K562 (cell line): ENCODE measurements around the gene NTN1. TPM values are rescaled to one million over a fixed set of nuclear protein-coding genes. Genes with fewer than 3 reads are reported as not detected.

Source experiments
- ATAC-seq: fragments of 200-7000 bp; cut with Tn5 transposase; 3 replicates; pipeline ENCODE4 v1.9.1; 2020; ENCODE audit warnings: moderate library complexity
- BruUV-seq: library from RNA; stranded (reverse); fragments of 400-500 nt; replicated peaks from 2 replicates; lab custom pipeline; 2021; lab: Mats Ljungman, UMichigan
- CTCF ChIA-PET: fragments of 300-600 bp; formaldehyde crosslinking; extraction: SDS; loops from one replicate; lab custom pipeline; 2021; ENCODE audit warnings: low intra/inter-chr PET ratio; lab: Yijun Ruan, JAX
- POLR2A ChIA-PET: fragments of 300-600, 350-650 bp; sonication (Branson Sonifier 250); formaldehyde crosslinking; extraction: SDS; loops from one replicate; lab custom pipeline; 2021; ENCODE audit warnings: antibody characterized with exemption, inconsistent platforms; lab: Yijun Ruan, JAX
- DNase-seq, 4 experiments: peaks; one replicate each; pipeline versions ENCODE4 v3.0.0 to v3.0.0-alpha.2; 2011 to 2018; ENCODE audit warnings: low spot score in 3 of 4, mixed read lengths in 3 of 4; ENCODE audit errors: extremely low read depth in 1 of 4
- FAIRE-seq: peaks from 2 replicates; lab custom pipeline; 2011; peaks lifted over from hg19 to GRCh38; lab: Jason Lieb, UNC
- H2AFZ ChIP-seq: 2 replicates; pipeline ENCODE4 v1.6.0; 2011; ENCODE audit warnings: low read depth, low read length, control low read depth, inconsistent platforms
- H3K27ac ChIP-seq: fragments of 200-600 bp; 3 replicates; pipeline ENCODE4 v1.8.0; 2011; ENCODE audit warnings: low read depth, mild to moderate bottlenecking, control low read depth, inconsistent platforms, low read length, moderate library complexity, mixed read lengths; ENCODE audit errors: extremely low read depth
- H3K27me3 ChIP-seq, 2 experiments: fragments of 300-600 bp in 1 of 2; 2 replicates in 1 of 2; 3 replicates in 1 of 2; pipeline versions ENCODE4 v1.6.0 to v1.8.0; 2011; ENCODE audit warnings: inconsistent platforms in 2 of 2, low read length in 2 of 2, mild to moderate bottlenecking in 1 of 2, mixed read lengths in 1 of 2, moderate library complexity in 1 of 2; ENCODE audit not compliant: control insufficient read depth in 2 of 2, insufficient read depth in 2 of 2
- H3K36me3 ChIP-seq: fragments of 300-600 bp; 3 replicates; pipeline ENCODE4 v1.8.0; 2011; ENCODE audit warnings: mild to moderate bottlenecking, low read length, inconsistent platforms; ENCODE audit not compliant: control insufficient read depth, insufficient read depth
- H3K4me1 ChIP-seq, 2 experiments: fragments of 200-600 bp in 1 of 2; replicated peaks in 1 of 2; 2 replicates in 1 of 2; 3 replicates in 1 of 2; pipeline versions ENCODE4 v1.5.1 to v1.8.0; 2011; ENCODE audit warnings: inconsistent platforms in 2 of 2, low read length in 2 of 2, mild to moderate bottlenecking in 1 of 2, mixed read lengths in 1 of 2, moderate library complexity in 1 of 2; ENCODE audit not compliant: control insufficient read depth in 2 of 2, insufficient read depth in 2 of 2
- H3K4me2 ChIP-seq: 2 replicates; pipeline ENCODE4 v1.6.1; 2011; ENCODE audit warnings: low read length, control low read depth, inconsistent platforms, mixed read lengths; ENCODE audit not compliant: insufficient read depth
- H3K4me3 ChIP-seq: fragments of 200-600 bp; sonication (generic), shearing (Covaris generic); 2 replicates; pipeline ENCODE4 v1.5.1; 2016; ENCODE audit warnings: control low read depth, inconsistent platforms
- H3K79me2 ChIP-seq: fragments of 200-600 bp; 3 replicates; pipeline ENCODE4 v1.8.0; 2011; ENCODE audit warnings: low read length, inconsistent platforms; ENCODE audit not compliant: control insufficient read depth, insufficient read depth
- H3K9ac ChIP-seq, 2 experiments: 2 replicates each; pipeline versions ENCODE4 v1.6.0 to v1.6.1; 2011; ENCODE audit warnings: low read depth in 2 of 2, low read length in 2 of 2, control low read depth in 1 of 2, inconsistent platforms in 1 of 2, mild to moderate bottlenecking in 1 of 2, mixed read lengths in 1 of 2; ENCODE audit not compliant: insufficient read depth in 1 of 2
- H3K9me1 ChIP-seq: one replicate; pipeline ENCODE4 v1.6.0; 2011; ENCODE audit warnings: inconsistent platforms, mild to moderate bottlenecking, low read length, moderate library complexity; ENCODE audit not compliant: control insufficient read depth, insufficient read depth
- H3K9me3 ChIP-seq: replicated peaks from 2 replicates; pipeline ENCODE4 v1.5.1; 2011; ENCODE audit warnings: low read depth, low read length, inconsistent platforms; ENCODE audit not compliant: control insufficient read depth, insufficient read depth
- H4K20me1 ChIP-seq: replicated peaks from 2 replicates; pipeline ENCODE4 v1.6.1; 2011; ENCODE audit warnings: low read length, inconsistent platforms, mixed read lengths; ENCODE audit not compliant: control insufficient read depth, insufficient read depth
- BACH1 ChIP-seq: fragments of 200-800 bp; sonication (Bioruptor generic); IDR thresholded peaks from 2 replicates; pipeline ENCODE4 v1.6.1; 2016; ENCODE audit warnings: missing genetic modification characterization, missing compliant biosample characterization
- FOS ChIP-seq: IDR thresholded peaks from 3 replicates; pipeline ENCODE4 v1.6.1; 2011; ENCODE audit not compliant: insufficient read length; ENCODE audit errors: extremely low read depth
- GABPB2 ChIP-seq: fragments of 250-450 bp; sonication (Bioruptor Pico); conservative IDR thresholded peaks from 2 replicates; pipeline ENCODE4 v1.5.1; 2021; ENCODE audit warnings: mild to moderate bottlenecking
- GATAD2B ChIP-seq: fragments of 450-650 bp; IDR thresholded peaks from 2 replicates; pipeline ENCODE4 v1.6.1; 2017; ENCODE audit warnings: mild to moderate bottlenecking, borderline replicate concordance
- HMG20A ChIP-seq: fragments of 450-650 bp; formaldehyde crosslinking; conservative IDR thresholded peaks from 2 replicates; pipeline ENCODE4 v1.4.0; 2020; ENCODE audit warnings: mild to moderate bottlenecking, mixed read lengths
- MCM5 ChIP-seq: fragments of 450-650 bp; IDR thresholded peaks from 2 replicates; pipeline ENCODE4 v1.6.1; 2016; ENCODE audit warnings: low read depth
- NELFE ChIP-seq: IDR thresholded peaks from 2 replicates; pipeline ENCODE4 v1.6.1; 2011; ENCODE audit warnings: mild to moderate bottlenecking; ENCODE audit not compliant: insufficient read depth, insufficient read length
- NFIX ChIP-seq: fragments of 250-450 bp; sonication (Bioruptor Pico); IDR thresholded peaks from 2 replicates; pipeline ENCODE4 v1.4.0; 2020; ENCODE audit warnings: low read depth, mild to moderate bottlenecking, moderate library complexity
- PTRF ChIP-seq: fragments of 450-650 bp; IDR thresholded peaks from 2 replicates; pipeline ENCODE4 v1.6.1; 2016; ENCODE audit warnings: mild to moderate bottlenecking, missing genetic modification characterization, missing compliant biosample characterization
- SIRT6 ChIP-seq: IDR thresholded peaks from one replicate; pipeline ENCODE4 v1.6.1; 2012; ENCODE audit warnings: low read depth, mild to moderate bottlenecking, control low read depth, inconsistent platforms, low read length, moderate library complexity
- SMAD3 ChIP-seq: fragments of 450-650 bp; formaldehyde crosslinking; conservative IDR thresholded peaks from 2 replicates; pipeline ENCODE4 v1.4.0; 2020; ENCODE audit warnings: mild to moderate bottlenecking
- STAG1 ChIP-seq: sonication (generic); formaldehyde crosslinking; IDR thresholded peaks from 2 replicates; pipeline ENCODE4 v1.5.0; 2020; ENCODE audit warnings: missing genetic modification reagents, borderline replicate concordance
- TRIM24 ChIP-seq, 2 experiments: fragments of 450-650 bp; IDR thresholded peaks; 2 replicates each; pipeline ENCODE4 v1.6.1; 2016
- YY1 ChIP-seq, 3 experiments: IDR thresholded peaks; 2 replicates each; pipeline ENCODE4 v1.6.1; 2011; ENCODE audit warnings: low read length in 2 of 3, mild to moderate bottlenecking in 2 of 3, moderate library complexity in 2 of 3, borderline replicate concordance in 1 of 3, control low read depth in 1 of 3, low read depth in 1 of 3; ENCODE audit not compliant: insufficient read depth in 3 of 3, insufficient replicate concordance in 2 of 3, control insufficient read depth in 1 of 3, insufficient read length in 1 of 3; ENCODE audit errors: extremely low read depth in 1 of 3
- ZBTB8A ChIP-seq: fragments of 450-650 bp; IDR thresholded peaks from 2 replicates; pipeline ENCODE4 v1.6.1; 2018; ENCODE audit warnings: mild to moderate bottlenecking, moderate library complexity; ENCODE audit not compliant: partially characterized antibody
- ZNF41 ChIP-seq: fragments of 250-450 bp; sonication (Bioruptor Pico); conservative IDR thresholded peaks from 2 replicates; pipeline ENCODE4 v1.4.0; 2020; ENCODE audit warnings: mild to moderate bottlenecking
- ZSCAN32 ChIP-seq: fragments of 450-650 bp; formaldehyde crosslinking; IDR thresholded peaks from 2 replicates; pipeline ENCODE4 v1.4.0; 2020; ENCODE audit warnings: mild to moderate bottlenecking, moderate library complexity
- WGBS: fragments of 100-300 bp; shearing (Covaris generic); methylation state at CpG from one replicate; pipeline ENCODE4 v1.1.6; 2016; ENCODE audit warnings: low coverage, mixed read lengths; ENCODE audit not compliant: insufficient coverage; ENCODE audit errors: missing lambda C conversion rate; 5-methylcytosine and 5-hydroxymethylcytosine counted together
- in situ Hi-C: fragments of 300-500 bp; cut with MboI; formaldehyde crosslinking; loops from 4 replicates; pipeline ENCODE4 v1.15.0; 2018; ENCODE audit warnings: inconsistent platforms, mixed read lengths
- intact Hi-C: fragments of 100-400 bp; cut with micrococcal nuclease; formaldehyde crosslinking; loops from 2 replicates; pipeline ENCODE4 v1.14.2; 2022
- polyA plus RNA-seq, 8 experiments: library from polyadenylated mRNA; depleted of rRNA in 4 of 8; stranded (reverse) in 5 of 8; unstranded in 3 of 8; fragments of >200 nt; fragmentation: Nextera tagmentation in 2 of 8; fragmentation: Illumina TruSeq in 1 of 8; extraction: Ambion mirVana in 2 of 8; extraction: Trizol in 1 of 8; gene quantifications; 2 replicates each; pipeline versions ENCODE4 v1.2.1 to v1.2.3, GENCODE V29; 2011 to 2014; ENCODE audit warnings: inconsistent platforms in 1 of 8, missing spikeins in 1 of 8
- total RNA-seq, 7 experiments: library from RNA; depleted of rRNA in 6 of 7; stranded (reverse); fragments of >200 nt in 6 of 7; fragmentation: Illumina TruSeq in 2 of 7; extraction: Trizol in 2 of 7; gene quantifications; 2 replicates each; pipeline versions ENCODE4 v1.2.1 to v1.2.3, GENCODE V29; 2011 to 2021; ENCODE audit warnings: low replicate concordance in 1 of 7
- TF ChIP-seq, protein P1 (sequence below): fragments of 200-400 bp; formaldehyde crosslinking; IDR thresholded peaks from 2 replicates; pipeline ENCODE4 v1.6.1; 2017; ENCODE audit warnings: mild to moderate bottlenecking, low read depth, low read length, moderate library complexity

NTN1 gene
- total and polyA plus RNA-seq, 9 of the 15 experiments (the other 6 are each of a cell fraction or from before 2014, with no cell fraction given), result 0.02 TPM; not detected in 8

DNA sequence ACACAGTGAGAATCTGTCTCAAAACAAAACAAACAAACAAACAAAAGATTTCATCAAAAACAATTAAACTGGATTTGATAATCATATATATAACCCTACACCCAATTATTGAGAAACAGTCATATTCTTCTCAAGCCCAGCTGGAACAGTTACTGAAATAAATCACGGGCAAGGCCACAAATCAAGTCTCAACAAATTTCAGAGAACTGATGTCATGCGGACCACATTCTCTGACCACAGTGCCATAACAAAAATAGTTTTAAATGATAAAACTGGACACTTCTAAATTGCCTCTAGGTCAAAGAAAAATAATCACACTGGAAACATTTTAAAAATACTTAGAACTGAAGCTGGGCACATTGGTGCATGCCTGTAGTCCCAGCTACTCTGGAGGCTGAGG is 39.9 kb upstream of the NTN1 start:
- H4K20me1 ChIP-seq, result no peaks in the 10 kb centered on the region
- H3K9ac ChIP-seq, result no peak overlapping the region
- no peak overlapping the region for H3K4me3 ChIP-seq
- FAIRE-seq, result no peak
- no peak for DNase-seq
- H3K36me3 ChIP-seq, result no peaks in the 10 kb centered on the region
- H2AFZ ChIP-seq, result no peak overlapping the region
- in situ Hi-C loops, result loop anchor here (25.0 kb wide), 2 partner anchors 556 to 919 kb away; no protein-coding TSS in a partner anchor
- BruUV-seq, result no TSS peak
- no peaks in the 10 kb centered on the region for H3K9me3 ChIP-seq
- no peaks in the 10 kb centered on the region for H3K4me1 ChIP-seq
- H3K9me1 ChIP-seq, result no peaks in the 10 kb centered on the region
- WGBS, result 4% methylated on average over 2 of the region's 2 CpGs
- ATAC-seq, result no peak
- TF ChIP-seq BACH1 (tag), result no peak
- no peak for TF ChIP-seq MCM5
- no peak for TF ChIP-seq SIRT6
- no peak for TF ChIP-seq ZBTB8A
- TF ChIP-seq STAG1, result no peak
- no peak for TF ChIP-seq YY1 (IDR thresholded peaks at IDR 0.05; ENCODE audit: borderline replicate concordance in 1 of 3, control insufficient read depth in 1 of 3, extremely low read depth in 1 of 3, insufficient read depth in 3 of 3, insufficient read length in 1 of 3, insufficient replicate concordance in 2 of 3, low read depth in 1 of 3, low read length in 2 of 3)
- TF ChIP-seq HMG20A (CRISPR knock-in tag), result no peak
- TF ChIP-seq NFIX (CRISPR knock-in tag), result no peak
- no peak for TF ChIP-seq GABPB2 (CRISPR knock-in tag)
- no peak for TF ChIP-seq GATAD2B
- TF ChIP-seq PTRF, result no peak
- TF ChIP-seq, protein P1, sequence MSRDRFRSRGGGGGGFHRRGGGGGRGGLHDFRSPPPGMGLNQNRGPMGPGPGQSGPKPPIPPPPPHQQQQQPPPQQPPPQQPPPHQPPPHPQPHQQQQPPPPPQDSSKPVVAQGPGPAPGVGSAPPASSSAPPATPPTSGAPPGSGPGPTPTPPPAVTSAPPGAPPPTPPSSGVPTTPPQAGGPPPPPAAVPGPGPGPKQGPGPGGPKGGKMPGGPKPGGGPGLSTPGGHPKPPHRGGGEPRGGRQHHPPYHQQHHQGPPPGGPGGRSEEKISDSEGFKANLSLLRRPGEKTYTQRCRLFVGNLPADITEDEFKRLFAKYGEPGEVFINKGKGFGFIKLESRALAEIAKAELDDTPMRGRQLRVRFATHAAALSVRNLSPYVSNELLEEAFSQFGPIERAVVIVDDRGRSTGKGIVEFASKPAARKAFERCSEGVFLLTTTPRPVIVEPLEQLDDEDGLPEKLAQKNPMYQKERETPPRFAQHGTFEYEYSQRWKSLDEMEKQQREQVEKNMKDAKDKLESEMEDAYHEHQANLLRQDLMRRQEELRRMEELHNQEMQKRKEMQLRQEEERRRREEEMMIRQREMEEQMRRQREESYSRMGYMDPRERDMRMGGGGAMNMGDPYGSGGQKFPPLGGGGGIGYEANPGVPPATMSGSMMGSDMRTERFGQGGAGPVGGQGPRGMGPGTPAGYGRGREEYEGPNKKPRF, result no peak
- no peak for TF ChIP-seq SMAD3 (CRISPR knock-in tag)
- TF ChIP-seq NELFE, result no peak
- TF ChIP-seq TRIM24 (IDR thresholded peaks at IDR 0.05), result no peak
- no peak for TF ChIP-seq ZSCAN32 (CRISPR knock-in tag)
- TF ChIP-seq FOS, result no peak
- TF ChIP-seq ZNF41, result no peak
- POLR2A ChIA-PET, result no interaction called here
- H3K27me3 ChIP-seq, result no peaks in the 10 kb centered on the region; a peak in 1 of 5 replicates
- no peak overlapping the region for H3K27ac ChIP-seq
- CTCF ChIA-PET, result no interaction called here
- H3K4me2 ChIP-seq, result no peak overlapping the region
- intact Hi-C loops, result no loop called here
- no peaks in the 10 kb centered on the region for H3K79me2 ChIP-seq
